HG03066 (cell line): ENCODE measurements around the gene TNNT2.

Source experiments
- ATAC-seq: cut with Tn5 transposase; IDR thresholded peaks from one replicate; pipeline ENCODE4 v1.9.1; 2021; ENCODE audit warnings: low read depth; ENCODE audit not compliant: unreplicated experiment

TNNT2 gene

DNA sequence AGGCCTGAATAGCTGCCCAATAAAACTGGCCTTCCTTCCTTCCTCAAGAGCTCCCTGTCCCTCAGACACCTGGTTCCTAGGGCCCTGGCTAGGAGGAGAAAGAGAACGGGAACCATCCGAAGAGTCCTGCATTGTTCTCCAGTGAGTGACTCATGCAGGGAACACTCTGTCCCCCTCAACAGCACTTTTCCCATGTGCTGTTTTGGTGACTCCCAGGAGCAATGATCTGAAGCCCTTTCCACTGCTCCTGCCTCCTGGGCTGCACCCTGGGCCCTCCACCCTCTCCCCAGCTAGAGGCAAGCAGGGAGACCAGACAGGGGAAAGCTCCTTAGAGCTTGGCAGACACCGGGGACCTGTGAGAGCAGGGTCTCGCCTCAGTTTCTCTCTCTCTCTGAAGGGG, 18.9 kb downstream of the TNNT2 start:
- no peak for ATAC-seq

DNA sequence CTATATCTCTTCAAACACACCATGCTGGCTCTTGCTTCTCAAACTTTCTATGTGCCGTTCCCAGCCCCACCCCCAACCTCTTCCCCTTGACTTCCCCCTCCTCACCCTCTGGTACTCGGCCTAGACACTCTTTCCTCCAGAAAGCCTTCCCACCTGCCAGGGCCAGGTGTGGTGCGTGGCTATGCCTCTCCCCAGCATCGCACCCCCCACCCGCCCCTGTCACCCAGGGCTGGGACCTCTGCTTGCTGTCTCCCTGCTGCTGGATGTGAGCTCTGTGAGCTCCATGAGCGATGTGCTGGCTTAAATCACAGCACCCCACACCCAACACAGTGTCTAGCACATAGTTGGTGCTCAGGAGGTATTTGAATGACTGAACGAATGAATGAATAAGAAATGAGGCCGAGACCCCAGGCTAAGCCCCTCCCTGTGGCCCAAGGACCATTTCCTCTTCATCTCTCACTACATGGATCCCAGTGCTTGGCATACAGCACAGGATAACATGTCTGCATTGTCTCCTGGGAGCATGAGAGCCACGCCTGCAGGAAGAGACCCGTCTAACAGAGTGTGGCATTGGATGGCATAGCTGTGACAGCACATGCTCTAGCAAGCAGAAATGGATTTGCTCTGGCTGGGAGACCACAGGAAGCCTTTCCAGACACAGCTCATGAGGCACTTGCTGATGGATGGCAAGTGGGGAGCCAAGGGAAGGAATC, 19.7 kb downstream of the TNNT2 start:
- ATAC-seq: no peak

GRCh38 chr1:201357211-201357610, 20.3 kb downstream of the TNNT2 start:
- ATAC-seq: no peak

DNA sequence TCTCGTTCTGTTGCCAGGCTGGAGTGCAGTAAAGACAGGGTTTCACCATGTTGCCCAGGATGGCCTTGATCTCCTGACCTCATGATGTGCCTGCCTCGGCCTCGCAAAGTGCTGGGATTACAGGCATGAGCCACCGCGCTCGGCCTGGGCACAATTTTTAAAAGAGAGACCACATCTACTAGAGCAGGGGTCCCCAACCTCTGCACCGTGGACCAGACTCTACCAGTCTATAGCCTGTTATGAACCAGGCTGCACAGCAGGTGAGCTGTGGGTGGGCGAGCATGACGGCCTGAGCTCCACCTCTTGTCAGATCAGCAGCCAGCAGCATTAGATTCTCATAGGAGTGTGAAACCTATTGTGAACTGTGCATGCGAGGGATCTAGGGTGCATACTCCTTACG, 20.8 kb downstream of the TNNT2 start:
- no peak for ATAC-seq

GRCh38 chr1:201356236-201356635, 21.2 kb downstream of the TNNT2 start:
- no peak for ATAC-seq

GRCh38 chr1:201355471-201355870, 22.0 kb downstream of the TNNT2 start:
- ATAC-seq: no peak

GRCh38 chr1:201354901-201355295, 22.6 kb downstream of the TNNT2 start:
- ATAC-seq: no peak

DNA sequence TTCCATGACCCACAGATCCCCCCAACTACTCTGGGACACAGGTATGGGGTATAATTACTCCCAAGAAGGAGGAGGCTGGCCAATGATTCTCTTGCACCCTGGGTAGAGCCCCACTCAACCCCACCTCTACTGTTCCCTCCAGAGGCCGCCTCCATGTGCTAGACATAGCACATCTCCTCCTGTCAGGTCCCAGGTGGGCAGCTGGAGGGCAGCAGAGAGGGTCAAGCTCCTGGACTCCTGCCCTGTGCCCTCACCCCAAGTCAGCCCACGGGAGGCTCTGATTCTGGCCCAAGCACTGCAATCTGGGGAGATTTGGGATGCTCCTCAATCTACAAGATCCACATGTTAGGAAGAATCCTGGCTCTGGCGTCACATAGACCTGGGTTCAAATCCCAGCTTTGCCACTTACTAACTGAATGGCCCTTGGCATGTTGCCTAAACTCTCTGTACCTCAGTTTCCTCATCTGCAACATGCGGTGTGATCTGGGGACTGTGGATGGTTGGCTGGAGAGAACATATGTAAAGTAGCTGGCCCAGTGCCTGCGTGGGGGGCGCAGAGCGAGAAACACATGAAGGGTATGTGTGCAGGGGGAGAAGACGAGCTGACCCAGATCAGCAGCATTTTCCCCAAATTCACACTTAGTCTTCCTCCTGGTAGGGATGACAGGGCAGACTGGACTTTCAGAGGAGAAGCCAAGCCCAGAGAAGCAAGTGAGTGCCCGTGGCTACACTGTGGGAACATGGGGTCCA, 23.2 kb downstream of the TNNT2 start:
- no peak for ATAC-seq

- ATAC-seq: no peak
Observed at GRCh38 chr1:201353186-201353940, 24.1 kb downstream of the TNNT2 start.

- ATAC-seq: no peak
Observed at GRCh38 chr1:201351617-201352016, 25.9 kb downstream of the TNNT2 start.

DNA sequence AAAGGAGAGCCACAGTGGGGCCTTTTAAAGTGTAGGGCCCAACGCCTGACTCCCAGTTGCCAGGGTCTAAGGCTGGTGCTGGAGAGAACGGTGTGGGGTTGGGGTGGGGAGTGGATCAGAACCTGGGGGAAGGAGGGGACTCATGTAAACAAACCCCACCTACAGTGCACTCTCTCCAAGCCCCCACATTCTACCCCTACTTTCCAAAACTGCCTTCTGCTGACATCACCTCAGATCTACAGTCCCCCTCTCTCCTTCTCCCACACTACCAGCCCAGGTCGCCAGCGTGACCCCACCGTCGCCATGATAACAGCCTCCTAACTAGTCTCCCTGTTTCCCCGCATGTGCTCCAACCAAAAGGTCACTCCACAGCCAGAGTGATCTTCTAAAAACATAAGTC, 26.6 kb downstream of the TNNT2 start:
- ATAC-seq: no peak

GRCh38 chr1:201350361-201350725, 27.1 kb downstream of the TNNT2 start:
- no peak for ATAC-seq

GRCh38 chr1:201349092-201349491, 28.4 kb downstream of the TNNT2 start:
- no peak for ATAC-seq

- ATAC-seq: no peak
Observed at GRCh38 chr1:201348211-201348566, 29.3 kb downstream of the TNNT2 start.

- ATAC-seq: no peak
Observed at GRCh38 chr1:201347498-201348210, 29.8 kb downstream of the TNNT2 start.

DNA sequence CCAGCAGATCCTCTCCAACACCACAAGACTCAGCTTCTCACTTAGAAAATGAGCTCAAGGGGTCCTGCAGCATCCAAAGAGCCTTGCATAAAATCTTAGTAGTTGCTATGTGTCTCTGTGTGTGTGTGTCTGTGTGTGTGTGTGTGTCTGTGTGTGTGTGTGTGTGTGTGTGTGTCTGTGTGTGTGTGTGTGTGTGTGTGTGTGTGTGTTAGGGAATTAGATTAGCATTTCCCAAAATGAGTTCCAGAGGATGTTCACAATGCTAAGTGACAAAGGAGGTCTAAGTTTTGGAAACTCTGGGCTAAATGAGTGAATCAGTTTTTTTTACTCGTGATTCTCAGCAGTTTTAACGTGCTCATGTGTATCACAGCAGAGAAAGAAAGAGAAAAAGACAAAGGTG, 30.5 kb downstream of the TNNT2 start:
- no peak for ATAC-seq

GRCh38 chr1:201346337-201346939, 31.0 kb downstream of the TNNT2 start:
- no peak for ATAC-seq

- no peak for ATAC-seq
Observed at GRCh38 chr1:201345081-201345355, 32.5 kb downstream of the TNNT2 start.

- no peak for ATAC-seq
Observed at GRCh38 chr1:201344206-201345080, 33.0 kb downstream of the TNNT2 start.

DNA sequence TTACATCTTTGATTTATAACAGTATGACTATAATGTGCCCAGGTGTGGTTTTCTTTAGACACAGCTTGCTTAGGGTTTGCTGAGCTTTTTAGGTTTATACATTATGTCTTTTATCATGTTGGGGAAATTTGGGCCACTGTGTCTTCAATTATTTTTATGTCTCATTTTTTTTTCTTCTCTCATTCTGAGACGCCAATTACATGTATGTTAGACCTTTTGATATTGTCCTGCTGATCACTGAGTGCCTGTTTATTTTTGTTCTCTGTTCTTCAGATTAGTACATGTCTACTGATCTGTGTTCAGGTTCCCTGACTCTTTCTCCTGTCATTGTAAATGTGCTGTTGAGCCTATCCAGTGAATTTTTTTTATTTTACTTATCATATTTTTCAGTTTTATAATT, 36.1 kb downstream of the TNNT2 start:
- ATAC-seq: no peak
